Posterior cingulate gyrus (tissue), 11 donors: ENCODE data around the gene CLOCK.

Experiments used
- DNase-seq, 10 donors: peaks; one replicate each; pipeline versions ENCODE4 v3.0.0 to v3.0.0-alpha.2; 2020 to 2021; ENCODE audit warnings: mixed read lengths in 3 of 10
- intact Hi-C: fragments of 100-400 bp; cut with DNase I; formaldehyde crosslinking; loops from one replicate; pipeline ENCODE4 v1.15.1; 2023

CLOCK gene

DNA sequence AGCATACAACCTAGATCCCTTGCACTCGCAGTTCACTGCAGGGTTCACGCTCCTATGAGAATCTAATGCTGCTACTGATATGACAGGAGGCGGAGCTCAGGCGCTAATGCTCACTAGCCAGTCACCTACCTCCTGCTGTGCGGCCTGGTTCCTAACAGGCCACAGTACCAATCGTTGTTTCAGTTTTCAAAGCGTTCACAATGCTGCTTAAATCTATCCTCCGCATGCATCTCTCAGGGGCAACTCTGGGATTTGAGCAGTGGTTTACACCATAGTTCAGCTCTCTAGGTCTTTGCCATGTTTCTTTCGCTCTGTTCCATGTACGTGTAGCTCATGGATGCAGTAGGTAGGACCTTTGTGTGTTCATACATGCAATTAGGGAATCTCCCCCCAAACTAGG, 47.2 kb downstream of the CLOCK start:
- DNase-seq = peak in 1 of 10 donors; percentile 24
- intact Hi-C loops = no loop called here

- no peak for DNase-seq
- intact Hi-C loops = no loop called here
Observed at GRCh38 chr4:55498051-55498450, 48.7 kb downstream of the CLOCK start.

- intact Hi-C loops = no loop called here
- DNase-seq = no peak
Observed at GRCh38 chr4:55491486-55491885, 55.2 kb downstream of the CLOCK start.

DNA sequence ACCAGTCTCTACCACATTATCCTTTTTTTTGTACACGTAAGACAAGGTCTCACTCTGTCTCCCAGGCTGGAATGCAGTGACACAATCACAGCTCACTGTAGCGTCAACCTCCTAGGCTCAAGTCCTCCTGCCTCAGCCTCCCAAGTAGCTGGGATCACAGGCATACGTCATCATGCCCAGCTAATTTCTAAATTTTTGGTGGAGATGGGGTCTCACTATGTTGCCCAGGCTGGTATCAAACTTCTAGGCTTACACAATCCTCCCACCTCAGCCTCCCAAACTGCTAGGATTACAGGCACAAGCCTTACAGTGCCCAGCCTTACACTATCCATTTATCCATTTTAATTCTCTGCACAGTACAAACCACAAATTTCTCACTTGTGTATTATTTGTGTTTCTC, 58.0 kb downstream of the CLOCK start:
- intact Hi-C loops = no loop called here
- DNase-seq = no peak

DNA sequence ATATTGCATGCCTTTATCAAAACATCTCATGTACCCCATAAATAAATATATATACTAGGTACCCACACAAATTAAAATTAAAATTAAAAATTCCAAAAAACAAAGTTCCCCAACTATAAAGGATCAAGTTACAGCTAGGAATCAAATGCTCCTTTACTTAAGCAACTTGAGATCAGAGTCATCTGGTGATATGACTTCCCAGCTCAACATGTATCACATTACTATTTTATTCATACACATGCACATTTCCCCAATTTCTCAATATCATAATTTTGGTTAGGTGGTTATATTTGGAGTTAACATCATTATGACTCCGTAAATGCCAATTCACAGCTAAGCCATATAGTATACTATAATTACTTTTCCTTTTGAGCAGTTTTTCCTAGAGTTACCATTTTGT, 60.9 kb downstream of the CLOCK start:
- intact Hi-C loops = no loop called here
- no peak for DNase-seq

DNA sequence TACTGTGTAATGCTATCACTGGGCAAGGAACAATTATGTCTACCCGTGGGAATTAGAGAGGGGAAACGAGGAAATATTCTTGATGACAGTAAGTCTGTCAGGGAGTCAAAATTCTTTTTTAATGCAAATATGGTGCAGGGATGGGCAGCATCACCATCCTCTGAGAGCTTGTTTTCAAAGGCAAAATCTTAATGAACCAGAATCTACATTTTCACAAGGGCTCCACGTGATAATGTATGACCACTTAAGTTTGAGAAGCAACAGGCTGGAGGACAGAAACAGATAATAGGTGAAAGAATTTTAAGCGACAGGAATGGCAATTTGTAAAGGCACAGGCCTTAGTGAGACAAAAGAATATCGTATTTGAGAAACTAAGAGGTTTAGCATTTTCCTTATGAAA, 63.4 kb downstream of the CLOCK start:
- no peak for DNase-seq
- intact Hi-C loops = no loop called here

- intact Hi-C loops = no loop called here
- DNase-seq = no peak
Observed at GRCh38 chr4:55475394-55476243, 71.1 kb downstream of the CLOCK start.

DNA sequence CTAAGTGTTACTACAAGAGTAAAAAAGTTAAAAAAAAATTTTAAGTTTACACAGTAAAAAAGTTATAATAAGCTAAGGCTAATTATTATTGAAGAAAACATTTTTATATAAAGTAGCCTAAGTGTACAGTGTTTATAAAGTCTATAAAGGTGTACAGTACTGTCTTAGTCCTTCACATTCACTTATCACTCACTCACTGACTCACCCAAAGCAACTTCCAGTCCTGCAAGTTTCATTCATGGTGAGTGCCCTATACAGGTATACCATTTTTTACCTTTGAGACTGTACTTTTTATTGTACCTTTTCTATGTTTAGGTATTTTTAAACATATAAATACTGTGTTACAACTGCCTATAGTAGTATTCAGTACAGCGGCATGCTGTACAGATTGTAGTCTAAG, 76.7 kb downstream of the CLOCK start:
- DNase-seq = no peak

GRCh38 chr4:55468724-55469123, 78.0 kb downstream of the CLOCK start:
- intact Hi-C loops = no loop called here
- no peak for DNase-seq

More for the DNA sequence above, 76.7 kb downstream of the CLOCK start:
- intact Hi-C loops = no loop called here

DNA sequence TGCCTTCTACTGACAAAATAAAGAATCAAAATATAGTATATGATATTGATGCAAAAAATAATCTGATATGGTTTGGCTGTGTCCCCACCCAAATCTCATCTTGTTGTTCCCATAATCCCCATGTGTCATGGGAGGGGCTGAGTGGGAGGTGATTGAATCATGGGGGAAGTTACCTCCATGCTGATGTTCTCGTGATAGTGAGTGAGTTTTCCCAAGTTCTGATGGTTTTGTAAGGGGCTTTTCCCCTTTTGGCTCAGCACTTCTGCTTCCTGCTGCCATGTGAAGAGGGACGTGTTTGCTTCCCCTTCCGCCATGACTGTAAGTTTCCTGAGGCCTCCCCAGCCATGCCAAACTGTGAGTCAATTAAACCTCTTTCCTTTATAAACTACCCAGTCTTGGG, 80.7 kb downstream of the CLOCK start:
- DNase-seq = no peak
- intact Hi-C loops = no loop called here

DNA sequence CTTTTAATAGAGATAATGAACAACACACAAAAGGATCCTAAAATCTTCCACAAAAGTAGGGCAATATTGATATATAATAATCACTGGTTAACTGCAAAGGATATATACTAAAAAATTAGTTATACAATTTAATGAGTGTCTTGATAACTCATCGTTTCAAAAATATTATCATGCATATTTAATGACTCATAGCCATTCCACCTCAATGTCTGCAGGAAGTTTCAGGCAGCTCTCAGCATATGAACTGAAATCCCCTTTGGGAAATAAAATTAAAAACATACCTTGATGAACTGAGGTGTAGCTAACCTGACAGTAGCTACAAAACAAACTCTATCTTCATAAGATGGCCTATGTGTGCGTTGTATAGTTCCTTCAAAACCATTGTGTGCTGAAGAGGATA, 88.1 kb downstream of the CLOCK start:
- intact Hi-C loops = no loop called here

GRCh38 chr4:55458164-55458563, 88.5 kb downstream of the CLOCK start:
- intact Hi-C loops = no loop called here
- DNase-seq = no peak

More for the DNA sequence above, 88.1 kb downstream of the CLOCK start:
- DNase-seq = no peak

DNA sequence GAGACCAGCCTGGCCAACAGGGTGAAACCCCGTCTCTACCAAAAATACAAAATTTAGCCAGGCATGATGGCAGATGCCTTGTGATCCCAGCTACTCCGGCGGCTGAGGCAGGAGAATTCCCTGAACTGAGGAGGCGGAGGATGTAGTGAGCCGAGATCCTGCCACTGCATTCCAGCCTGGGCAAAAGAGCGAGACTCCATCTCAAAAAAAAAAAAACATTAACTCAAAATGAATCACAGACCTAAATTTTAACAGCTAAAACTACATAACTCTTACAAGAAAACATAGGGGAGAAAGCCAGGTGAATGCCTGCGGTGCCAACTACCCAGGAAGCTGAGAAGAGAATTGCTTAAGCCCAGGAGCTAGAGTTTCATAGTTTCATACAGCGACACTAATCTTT, 96.1 kb downstream of the CLOCK start:
- intact Hi-C loops = no loop called here
- no peak for DNase-seq

GRCh38 chr4:55447831-55448230, 98.9 kb downstream of the CLOCK start:
- intact Hi-C loops = no loop called here
- no peak for DNase-seq

GRCh38 chr4:55447108-55447708, 99.5 kb downstream of the CLOCK start:
- no peak for DNase-seq
- intact Hi-C loops = no loop called here

DNA sequence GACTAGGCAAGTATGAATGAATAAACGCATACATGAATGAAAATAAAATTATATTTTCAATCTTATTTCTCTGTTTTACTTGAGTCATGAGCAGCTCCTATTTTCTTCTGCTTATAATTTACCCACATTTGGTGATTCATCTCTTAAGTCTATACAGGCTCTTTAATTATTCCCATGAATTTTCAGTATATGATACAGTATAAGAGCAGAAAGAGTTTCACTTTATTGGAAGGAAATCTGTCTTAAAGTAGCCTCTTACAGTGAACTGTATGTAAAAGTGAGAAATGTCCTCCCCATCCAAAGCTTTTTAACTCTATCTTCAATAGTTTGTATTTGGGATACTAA, 100.2 kb downstream of the CLOCK start:
- intact Hi-C loops = no loop called here
- no peak for DNase-seq

- DNase-seq = no peak
- intact Hi-C loops = no loop called here
Observed at GRCh38 chr4:55445921-55446577, 100.7 kb downstream of the CLOCK start.

- no peak for DNase-seq
- intact Hi-C loops = no loop called here
Observed at GRCh38 chr4:55444827-55445226, 101.9 kb downstream of the CLOCK start.

DNA sequence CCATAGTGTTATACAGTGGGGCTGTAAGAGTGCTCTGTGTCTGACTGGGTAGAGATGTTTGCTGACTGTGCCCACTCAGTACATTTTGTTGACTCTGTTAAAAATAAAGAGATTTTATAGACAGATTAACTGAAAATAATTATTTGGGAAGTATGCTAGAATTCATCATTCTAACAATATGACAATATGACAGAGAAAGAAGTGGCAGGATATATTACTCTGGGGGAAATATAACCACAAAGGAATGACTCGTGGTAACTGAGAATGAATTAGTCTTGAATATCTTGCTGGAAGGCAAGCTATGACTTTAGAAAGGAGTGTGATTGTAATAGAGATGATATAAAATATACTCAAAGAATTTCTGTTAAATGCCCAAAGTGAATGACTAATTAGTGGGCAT, 104.2 kb downstream of the CLOCK start:
- intact Hi-C loops = no loop called here
- no peak for DNase-seq

- intact Hi-C loops = no loop called here
Observed at GRCh38 chr4:55440786-55441185, 105.9 kb downstream of the CLOCK start.

GRCh38 chr4:55439023-55439422, 107.7 kb downstream of the CLOCK start:
- DNase-seq = no peak
- intact Hi-C loops = loop anchor here (10.0 kb wide), 1 partner anchor 106 kb away; the partner anchor contains the start of gene CLOCK

More at GRCh38 chr4:55440786-55441185, 105.9 kb downstream of the CLOCK start:
- no peak for DNase-seq

DNA sequence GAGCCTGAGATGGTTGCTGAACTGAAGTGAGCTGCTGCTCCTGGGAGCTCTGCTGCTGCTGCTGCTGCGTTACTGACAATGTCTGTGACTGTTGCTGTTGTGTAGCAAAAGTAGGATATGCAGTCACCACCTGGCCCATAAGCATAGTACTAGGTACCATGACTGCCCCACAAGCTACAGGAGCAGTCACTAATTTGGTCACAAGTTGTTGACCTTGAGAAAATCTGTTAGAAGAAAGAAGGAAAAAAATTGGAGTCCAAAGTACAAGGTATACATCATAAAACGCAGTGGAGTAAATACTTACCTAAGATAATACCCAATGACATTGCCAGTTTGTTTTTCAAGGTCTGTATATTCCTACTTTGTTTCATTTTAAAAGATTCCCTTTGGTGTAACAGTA, 108.4 kb downstream of the CLOCK start:
- no peak for DNase-seq
- intact Hi-C loops = loop anchor here (10.0 kb wide), 1 partner anchor 106 kb away; the partner anchor contains the start of gene CLOCK
